ENCODE results near the gene RASAL2. TPM values are rescaled to one million over a fixed set of nuclear protein-coding genes. Genes with fewer than 3 reads are reported as not detected.
"Not testable (repeated sequence)": the region's sequence is repeated elsewhere in the genome, so short reads cannot be mapped to it uniquely, and the experiment has no call there.

Gene RASAL2
- total RNA-seq, 1 donor from 2014 or later = 45.8 TPM

DNA sequence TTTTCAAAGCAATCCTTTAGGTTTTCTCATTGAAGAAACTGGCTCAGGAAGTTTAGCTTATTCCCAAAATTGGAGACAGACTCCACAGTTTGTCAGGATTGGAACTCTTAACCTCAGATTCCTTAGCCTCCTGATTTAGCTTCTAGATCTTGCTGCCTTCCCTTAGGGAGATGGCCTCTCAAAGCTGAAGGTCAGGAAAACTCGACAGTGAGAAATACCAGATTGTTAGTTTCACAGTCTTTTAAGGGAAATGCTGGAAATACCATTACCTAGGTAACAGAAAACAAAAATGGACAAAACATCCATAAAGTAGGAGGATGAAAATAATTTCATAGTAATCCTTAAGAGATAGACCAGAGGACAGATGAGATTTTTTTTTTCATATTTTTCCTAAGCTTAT is 7.8 kb downstream of the RASAL2 start:
- intact Hi-C loops (cut with DNase I) = no loop called here
- no peak for DNase-seq (ENCODE audit: low spot score)

DNA sequence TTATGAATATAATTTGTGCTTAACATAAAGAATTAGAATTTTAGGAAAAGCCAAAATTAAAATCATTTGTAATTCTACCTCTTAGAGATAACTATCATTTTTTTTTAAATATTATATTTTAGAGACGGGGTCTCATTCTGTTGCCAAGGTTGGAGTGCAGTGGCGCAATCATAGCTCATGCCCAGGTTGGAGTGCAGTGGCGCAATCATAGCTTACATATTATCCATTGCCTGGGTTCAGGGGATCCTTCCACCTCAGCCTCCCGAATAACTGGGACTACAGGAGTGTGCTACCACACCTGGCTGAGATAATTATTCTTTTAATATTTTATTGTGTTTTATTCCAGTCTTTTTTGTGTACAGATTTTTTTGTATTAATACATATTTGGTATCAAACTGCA is 8.3 kb downstream of the RASAL2 start:
- intact Hi-C loops (cut with DNase I) = no loop called here

DNA sequence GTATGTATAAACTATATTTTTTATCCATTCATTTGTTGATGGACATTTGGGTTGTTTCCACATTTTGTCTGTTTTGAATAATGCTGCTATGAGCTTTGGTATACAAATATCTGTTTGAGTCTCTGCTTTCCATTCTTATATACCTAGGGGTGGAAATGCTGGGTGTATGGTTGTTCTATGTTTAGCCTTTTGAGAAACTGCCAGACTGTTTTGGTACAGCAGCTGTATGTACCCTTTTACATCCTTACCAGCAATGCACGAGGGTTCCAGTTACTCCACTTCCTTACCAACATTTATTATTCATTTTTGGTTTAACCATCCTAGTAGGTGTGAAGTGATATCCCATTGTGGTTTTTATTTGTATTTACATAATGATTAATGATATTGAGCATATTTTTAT is 13.9 kb downstream of the RASAL2 start:
- DNase-seq (ENCODE audit: low spot score) = no peak
- intact Hi-C loops (cut with DNase I) = no loop called here

More for the DNA sequence above, 8.3 kb downstream of the RASAL2 start:
- DNase-seq (ENCODE audit: low spot score) = no peak

DNA sequence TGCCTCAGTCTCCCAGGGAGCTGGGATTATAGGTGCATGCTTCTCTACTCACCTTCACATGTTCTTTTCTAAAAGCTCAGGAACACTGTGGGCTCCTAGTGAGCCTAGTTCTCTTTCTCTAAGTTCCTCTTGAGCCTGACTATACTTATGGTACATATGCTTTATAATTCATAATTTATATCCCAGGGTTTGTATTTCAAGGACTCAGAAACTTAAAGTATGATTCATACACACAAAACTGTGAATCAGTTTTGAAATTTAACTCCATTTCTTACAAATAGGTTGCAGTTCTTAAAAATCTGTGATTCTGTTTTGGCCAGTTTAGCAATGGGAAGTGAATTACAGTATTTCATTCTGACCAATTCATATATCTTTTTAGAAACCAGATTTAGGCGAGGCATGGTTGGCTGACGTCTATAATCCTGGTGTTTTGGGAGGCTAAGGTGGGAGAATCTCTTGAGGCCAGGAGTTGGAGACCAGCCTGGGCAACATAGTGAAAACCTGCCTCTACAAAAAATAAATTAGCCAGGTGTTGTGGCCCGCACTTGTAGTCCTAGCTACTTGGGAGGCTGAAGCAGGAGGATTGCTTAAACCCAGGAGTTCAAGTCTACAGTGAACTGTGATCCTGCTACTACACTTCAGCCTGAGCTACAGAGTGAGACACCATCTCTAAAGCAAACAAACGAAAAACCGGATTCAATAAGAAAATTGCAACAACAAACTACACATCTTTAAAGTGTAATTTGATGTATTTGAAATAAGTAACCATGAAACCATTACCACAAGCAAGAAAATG is 15.6 kb downstream of the RASAL2 start:
- intact Hi-C loops (cut with DNase I) = no loop called here
- DNase-seq (ENCODE audit: low spot score) = no peak

DNA sequence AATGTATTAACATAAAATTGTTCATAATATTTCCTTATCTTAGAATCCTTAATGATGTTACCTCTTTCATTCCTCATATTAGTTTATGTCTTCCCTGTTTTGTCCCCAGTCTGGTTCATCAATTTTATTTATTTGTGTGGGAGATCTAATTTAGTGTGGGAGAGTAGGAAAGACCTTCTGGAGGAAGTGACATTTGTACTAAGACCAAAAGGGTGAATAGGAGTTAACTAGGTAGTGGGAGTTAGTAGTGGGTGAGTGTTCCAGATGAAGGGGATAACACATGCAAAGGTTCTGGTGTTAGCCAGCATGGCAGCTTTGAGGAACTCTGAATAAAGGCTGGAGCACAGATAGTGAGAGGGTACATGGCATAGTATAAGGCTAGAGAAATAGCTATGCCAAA is 21.4 kb downstream of the RASAL2 start:
- intact Hi-C loops (cut with DNase I) = no loop called here
- no peak for DNase-seq (ENCODE audit: low spot score)

DNA sequence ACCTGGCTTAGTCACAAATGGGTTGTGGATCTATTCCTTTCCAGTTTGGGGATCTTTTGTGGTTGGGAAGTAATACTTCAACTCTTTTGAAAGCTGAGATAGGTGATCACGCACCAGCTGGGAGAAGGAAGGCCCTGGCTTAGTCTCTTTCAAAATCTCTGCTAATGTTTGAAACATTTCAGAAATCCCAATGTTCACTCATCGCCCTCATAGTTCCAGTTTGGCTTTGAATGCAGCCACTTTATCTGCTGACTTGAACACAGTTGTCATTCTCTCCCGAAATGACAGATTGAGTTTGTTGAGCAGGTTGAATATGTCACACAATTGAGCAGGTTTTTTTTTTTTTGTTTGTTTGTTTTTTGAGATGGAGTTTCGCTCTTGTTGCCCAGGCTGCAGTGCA is 24.6 kb downstream of the RASAL2 start:
- no peak for DNase-seq (ENCODE audit: low spot score)
- intact Hi-C loops (cut with DNase I) = no loop called here

DNA sequence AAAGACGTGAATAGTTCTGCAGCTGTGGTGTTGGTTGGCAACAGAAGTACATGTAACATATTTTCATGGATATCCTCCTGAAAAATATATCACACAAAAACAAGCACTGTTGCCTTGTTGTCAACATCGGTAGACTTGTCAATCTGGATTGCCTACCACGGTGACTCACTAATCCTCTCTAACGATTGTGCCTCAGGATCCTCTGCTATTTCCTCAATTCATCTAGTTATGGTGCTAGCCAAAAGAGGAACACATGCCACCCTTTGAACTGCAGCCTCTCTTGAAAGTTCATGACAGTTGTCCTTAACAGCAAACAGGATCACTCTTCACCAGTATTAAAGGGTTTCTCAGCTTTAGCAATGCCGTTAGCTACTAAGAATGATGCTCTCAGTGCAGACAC is 25.7 kb downstream of the RASAL2 start:
- intact Hi-C loops (cut with DNase I) = no loop called here
- no peak for DNase-seq (ENCODE audit: low spot score)

DNA sequence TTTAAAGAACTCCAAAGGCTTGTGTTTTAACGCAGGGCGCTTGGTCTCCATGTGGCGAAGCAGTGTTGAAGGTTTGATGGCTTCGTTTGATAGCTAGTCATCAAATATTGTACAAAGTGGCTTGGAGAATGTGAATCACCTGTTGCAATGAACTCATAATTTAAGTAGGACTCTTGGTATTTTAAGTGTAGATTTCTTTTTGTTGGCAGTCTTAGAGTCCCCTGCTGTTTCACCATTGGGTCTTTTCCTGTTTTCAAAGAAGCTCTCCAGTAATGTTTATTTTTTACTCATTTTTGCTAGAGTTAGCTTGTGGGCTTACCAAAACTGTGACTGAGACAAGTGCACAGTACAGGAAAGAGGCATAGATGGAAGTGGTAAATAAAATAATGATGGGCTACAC is 26.2 kb downstream of the RASAL2 start:
- no peak for DNase-seq (ENCODE audit: low spot score)
- intact Hi-C loops (cut with DNase I) = no loop called here

DNA sequence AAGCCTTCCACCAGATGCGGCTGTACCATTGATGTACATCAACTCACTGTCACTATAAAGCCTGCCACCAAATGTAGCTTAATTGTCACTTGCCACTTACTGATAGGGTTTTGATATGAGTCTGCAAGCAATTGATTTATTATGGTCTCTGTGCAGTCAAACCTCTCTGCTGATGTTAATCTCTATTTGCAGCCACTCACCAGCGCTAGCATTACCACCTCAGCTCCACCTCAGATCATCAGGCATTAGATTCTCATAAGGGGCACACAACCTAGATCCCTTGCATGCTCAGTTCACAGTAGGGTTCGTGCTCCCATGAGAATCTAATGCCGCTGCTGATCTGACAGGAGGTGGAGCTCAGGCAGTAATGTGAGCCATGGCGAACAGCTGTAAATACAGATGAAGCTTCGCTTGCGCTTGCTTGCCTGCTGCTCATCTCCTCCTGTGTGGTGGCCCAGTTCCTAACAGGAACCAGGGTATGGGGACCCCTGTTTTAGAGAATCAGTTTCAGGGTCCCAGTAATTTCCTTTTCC is 26.7 kb downstream of the RASAL2 start:
- intact Hi-C loops (cut with DNase I); DNase-seq (ENCODE audit: low spot score): not testable (repeated sequence)

DNA sequence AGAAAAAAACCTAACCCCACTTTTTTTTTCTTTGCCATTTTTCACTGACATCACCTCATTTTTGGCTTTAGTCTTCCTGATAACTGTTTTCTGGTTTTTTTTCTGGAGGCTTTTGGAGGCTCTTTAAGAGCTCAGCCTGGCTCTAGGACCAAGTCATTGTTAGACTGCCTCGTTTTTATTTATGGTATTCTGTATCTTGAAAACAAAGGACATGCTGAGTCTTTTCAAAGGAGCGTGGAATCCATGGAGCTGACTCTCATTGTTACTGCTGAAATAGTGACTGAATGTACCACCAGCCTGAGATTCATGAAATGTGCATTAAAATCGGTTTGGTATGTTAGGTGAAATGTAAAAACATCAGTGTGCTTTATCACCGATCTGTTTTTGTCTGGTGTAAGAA is 28.0 kb downstream of the RASAL2 start:
- intact Hi-C loops (cut with DNase I) = no loop called here
- DNase-seq (ENCODE audit: low spot score) = no peak

DNA sequence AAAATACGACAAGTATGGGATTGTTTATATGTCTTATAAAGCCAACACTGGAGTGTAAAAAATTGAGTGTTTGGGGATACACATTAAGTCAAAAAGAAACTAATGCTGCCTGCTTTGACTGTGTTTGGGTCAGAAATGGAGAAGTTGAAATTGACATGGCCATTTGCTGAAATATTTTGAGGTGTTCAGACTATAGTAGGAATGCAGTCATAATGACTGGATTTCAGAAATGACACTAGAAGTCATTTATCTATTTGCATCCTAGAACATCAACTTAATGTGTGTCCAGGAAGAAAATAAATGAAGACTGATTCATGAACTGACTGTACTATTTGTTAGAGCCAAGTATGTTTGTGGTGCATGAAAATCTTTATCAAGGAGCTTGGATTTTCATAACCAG is 28.4 kb downstream of the RASAL2 start:
- DNase-seq (ENCODE audit: low spot score) = no peak
- intact Hi-C loops (cut with DNase I) = no loop called here

DNA sequence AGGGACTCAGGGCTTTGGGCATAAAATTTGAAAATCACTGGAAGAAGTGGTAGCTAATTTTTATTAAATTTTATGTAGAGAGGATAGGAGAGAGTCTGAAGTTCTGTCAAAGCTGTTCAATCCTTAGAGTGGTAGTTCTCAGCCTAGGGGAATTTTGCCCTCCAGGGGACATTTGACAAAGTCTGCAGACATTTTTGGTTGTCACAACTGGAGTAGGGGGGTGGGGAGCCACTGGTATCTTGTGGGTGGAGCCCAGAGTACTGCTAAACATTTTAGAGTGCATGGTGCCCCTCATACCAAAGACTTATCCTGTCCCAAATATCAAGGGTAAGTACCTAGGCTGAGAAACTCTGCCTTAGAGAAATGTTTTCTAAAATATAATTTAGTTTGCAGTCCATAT is 30.2 kb downstream of the RASAL2 start:
- DNase-seq (ENCODE audit: low spot score) = no peak
- intact Hi-C loops (cut with DNase I) = no loop called here

DNA sequence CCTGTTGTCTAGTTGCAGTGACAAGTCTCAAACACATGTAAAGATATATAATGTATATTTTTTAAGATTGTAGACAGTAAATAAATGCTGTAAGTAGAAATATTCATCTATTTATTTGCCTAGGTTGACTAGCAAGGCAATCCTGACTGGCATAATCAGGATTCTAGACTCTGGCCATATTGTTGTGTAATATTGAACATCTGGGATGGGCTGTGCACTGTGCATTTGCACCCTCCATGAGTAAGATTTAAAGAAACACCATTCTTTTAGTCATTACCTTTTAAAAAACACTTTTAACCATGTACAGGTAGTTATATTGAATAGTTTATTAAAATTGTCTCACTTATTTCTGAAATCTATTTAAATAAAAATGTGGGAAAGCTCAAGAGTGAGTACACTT is 32.4 kb downstream of the RASAL2 start:
- DNase-seq (ENCODE audit: low spot score) = no peak
- intact Hi-C loops (cut with DNase I) = no loop called here

DNA sequence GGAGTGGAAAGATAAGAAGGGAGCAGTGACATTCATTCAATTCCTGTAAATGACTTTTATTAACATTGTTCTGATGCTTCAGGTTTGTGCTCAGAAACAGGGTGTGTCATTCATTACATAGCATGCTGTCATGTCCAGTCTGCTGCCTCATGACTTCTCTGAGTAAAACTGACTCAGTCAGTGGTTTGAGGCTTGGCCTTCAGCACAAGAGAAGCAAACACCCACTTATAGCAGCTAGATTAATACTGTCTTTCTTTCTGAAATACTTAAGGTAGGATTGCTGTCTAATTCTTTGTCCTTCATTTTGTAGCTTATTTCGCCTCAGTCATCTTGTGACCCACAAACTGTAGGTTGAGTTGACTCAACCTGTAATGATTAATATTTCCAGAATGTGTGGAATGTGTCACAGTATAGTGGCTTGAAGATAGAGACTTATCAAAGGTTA is 32.9 kb downstream of the RASAL2 start:
- intact Hi-C loops (cut with DNase I) = no loop called here
- no peak for DNase-seq (ENCODE audit: low spot score)

DNA sequence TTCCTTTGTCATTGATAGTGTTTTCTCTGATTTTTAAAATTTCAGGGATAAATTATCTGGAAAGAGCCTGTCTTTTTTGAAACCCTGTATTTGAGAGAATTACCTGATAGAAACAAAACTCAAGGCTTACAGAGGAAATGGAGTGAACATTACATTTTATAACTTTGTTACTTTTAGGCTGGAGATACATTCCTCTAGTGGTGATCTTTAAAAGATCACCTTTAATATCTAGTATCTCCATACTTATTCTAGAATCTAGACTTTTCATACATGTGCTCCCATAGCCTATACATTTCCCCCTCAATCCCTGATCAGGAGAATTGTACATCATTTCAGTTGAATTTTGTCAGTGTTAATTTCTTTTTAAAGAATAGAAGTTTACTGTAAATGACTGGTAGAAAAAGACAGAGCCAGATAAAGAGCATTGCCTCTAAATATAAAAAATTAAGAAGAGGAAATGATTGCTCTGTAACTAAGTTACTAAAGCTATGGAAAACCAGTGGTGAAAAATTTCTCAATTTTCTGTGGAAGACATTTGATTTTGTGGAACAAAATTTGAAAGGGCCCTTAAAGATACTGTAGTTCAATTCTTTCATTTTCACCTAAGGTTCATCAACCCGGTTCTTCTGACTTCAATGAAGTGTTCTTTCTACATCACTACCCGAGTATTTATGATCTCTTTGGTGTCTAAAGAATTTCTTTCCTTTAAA is 33.7 kb downstream of the RASAL2 start:
- intact Hi-C loops (cut with DNase I) = no loop called here
- no peak for DNase-seq (ENCODE audit: low spot score)

DNA sequence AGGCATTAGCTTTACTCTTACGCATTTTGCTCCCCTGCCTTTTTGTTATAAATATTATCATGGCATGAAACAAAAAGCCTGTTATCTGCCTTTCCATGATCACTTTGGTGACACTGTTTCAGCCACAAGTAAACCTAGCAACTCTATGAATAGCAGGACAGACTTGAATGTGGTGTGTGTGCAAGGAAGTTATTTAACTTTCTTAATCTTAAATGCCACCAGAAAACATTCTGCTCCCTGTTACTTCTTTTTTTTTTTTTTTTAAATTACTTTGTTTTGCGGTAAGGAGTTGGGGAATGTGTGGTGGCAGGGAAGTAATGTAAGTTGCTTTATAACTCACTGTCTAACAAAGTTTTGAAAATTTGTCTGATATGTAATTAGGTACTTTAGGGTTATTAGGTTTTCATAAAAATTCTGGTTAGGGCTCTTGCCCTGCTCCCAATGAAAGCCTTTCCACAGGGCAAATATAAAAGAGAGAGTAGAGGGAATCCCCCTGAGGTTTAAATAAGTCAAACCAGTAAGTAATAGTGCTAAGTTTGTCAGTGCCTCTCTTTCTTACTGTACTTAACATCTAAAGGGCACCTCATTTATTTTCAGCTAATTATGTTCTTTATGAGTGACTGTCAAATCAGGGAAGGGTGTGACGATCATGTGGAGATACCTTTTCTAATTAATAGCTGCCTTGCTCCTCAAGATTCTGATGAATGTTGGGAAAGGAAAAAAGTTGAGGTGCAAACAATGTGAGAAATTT is 39.5 kb downstream of the RASAL2 start:
- intact Hi-C loops (cut with DNase I) = loop anchor here (5.0 to 10.0 kb wide), 3 partner anchors 41 to 79 kb away; partner anchors contain the start of gene RASAL2
- DNase-seq (ENCODE audit: low spot score) = no peak

DNA sequence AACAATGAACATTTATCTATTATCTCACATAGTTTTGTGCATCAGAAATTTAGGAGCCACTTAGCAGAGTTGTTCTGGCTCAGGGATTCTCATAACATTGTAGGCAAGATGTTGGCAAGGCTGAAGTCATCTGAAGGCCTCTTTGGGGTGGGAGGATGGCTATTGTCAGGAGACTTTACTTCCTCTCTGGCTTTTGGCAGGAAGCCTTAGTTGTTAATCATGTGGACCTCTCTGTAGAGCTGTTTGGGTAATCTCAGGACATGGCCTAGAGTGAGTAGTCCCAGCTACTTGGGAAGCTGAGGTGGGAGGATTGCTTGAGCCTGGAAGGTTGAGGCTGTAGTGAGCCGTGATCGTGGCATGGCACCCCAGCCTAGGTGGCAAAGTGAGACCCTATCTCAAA is 40.2 kb downstream of the RASAL2 start:
- DNase-seq (ENCODE audit: low spot score) = no peak
- intact Hi-C loops (cut with DNase I) = loop anchor here (5.0 to 10.0 kb wide), 3 partner anchors 42 to 79 kb away; partner anchors contain the start of gene RASAL2

DNA sequence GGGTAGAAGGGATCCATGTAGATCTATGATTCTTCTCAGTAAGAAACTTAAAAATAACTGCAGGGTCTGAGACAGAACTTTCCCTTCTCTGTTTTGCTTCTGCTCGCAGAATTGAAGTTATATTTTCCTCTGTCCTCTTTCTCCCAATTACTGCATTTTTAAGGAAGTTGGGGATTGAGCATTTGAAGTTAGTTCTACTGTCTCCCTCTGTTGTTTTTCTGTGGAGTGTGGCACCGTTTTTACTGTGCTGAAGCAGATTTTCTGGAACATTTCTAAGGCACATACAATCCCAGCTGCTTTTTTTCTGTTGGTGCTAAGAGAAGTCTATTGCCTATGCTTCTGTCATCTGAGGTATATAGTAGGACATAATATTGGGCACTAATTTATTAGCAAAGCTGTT is 43.3 kb downstream of the RASAL2 start:
- intact Hi-C loops (cut with DNase I) = loop anchor here (10.0 kb wide), 1 partner anchor 82 kb away; no protein-coding TSS in a partner anchor
- no peak for DNase-seq (ENCODE audit: low spot score)

DNA sequence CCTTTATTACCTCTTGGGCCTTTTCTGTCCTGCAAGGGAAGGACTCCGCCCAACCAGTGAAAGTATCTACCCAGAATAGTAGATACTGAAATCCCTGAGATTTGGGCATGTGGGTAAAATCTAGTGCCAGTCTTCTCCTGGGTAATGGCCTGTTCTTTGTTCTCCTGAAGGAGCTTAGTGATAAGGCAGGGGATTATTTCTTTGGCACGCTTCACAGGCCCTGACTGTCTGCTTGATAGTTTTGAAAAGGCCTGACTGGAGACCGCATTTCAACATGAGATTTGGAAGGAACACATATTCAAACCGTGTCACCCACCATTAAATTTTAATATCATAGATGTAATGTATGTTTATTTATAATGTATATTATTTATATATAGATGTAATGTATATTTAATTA is 48.9 kb downstream of the RASAL2 start:
- DNase-seq (ENCODE audit: low spot score) = no peak
- intact Hi-C loops (cut with DNase I) = no loop called here

Measured in cardiac septum (tissue), 1 donor.